AG08395 (cell line): ENCODE data around the gene EVPLL.
"Not testable (repeated sequence)": the region's sequence is repeated elsewhere in the genome, so short reads cannot be mapped to it uniquely, and the experiment has no call there.

Experiments
- DNase-seq: peaks from one replicate; pipeline ENCODE4 v3.0.0; 2012; ENCODE audit warnings: mixed read lengths, low spot score

Gene EVPLL

GRCh38 chr17:18425593-18425992 is 48.0 kb downstream of the EVPLL start:
- not testable (repeated sequence) for DNase-seq

GRCh38 chr17:18426639-18427038 is 49.1 kb downstream of the EVPLL start:
- not testable (repeated sequence) for DNase-seq

GRCh38 chr17:18432206-18432605 is 54.6 kb downstream of the EVPLL start:
- DNase-seq = not testable (repeated sequence)
